Spleen (tissue), 11 donors: ENCODE data around the gene IL13. TPM values are rescaled to one million over a fixed set of nuclear protein-coding genes. Genes with fewer than 3 reads are reported as not detected.

Experiments used
- DNase-seq: peaks from one replicate; pipeline ENCODE4 v3.0.0-alpha.2; 2020
- H3K27ac ChIP-seq, 8 donors: fragments of 200-600 bp; sonication (generic) in 7 of 8; 1 replicate in 4 of 8; 2 replicates in 4 of 8; pipeline versions ENCODE4 v1.5.0 to v1.8.0; 2016 to 2021; ENCODE audit warnings: inconsistent platforms in 4 of 8, mild to moderate bottlenecking in 4 of 8, moderate library complexity in 1 of 8
- H3K27me3 ChIP-seq, 7 donors: fragments of 200-600 bp; sonication (generic) in 6 of 7; replicated peaks in 1 of 7; 1 replicate in 4 of 7; 2 replicates in 3 of 7; pipeline versions ENCODE4 v1.5.0 to v1.8.0; 2016 to 2021; ENCODE audit warnings: inconsistent platforms in 3 of 7, mild to moderate bottlenecking in 1 of 7
- H3K36me3 ChIP-seq, 6 donors: fragments of 200-600 bp; sonication (generic) in 5 of 6; 1 replicate in 4 of 6; 2 replicates in 2 of 6; pipeline versions ENCODE4 v1.5.0 to v1.8.0; 2016 to 2021; ENCODE audit warnings: inconsistent platforms in 2 of 6
- H3K4me1 ChIP-seq, 6 donors: fragments of 200-600 bp; sonication (generic) in 5 of 6; 1 replicate in 3 of 6; 2 replicates in 3 of 6; pipeline versions ENCODE4 v1.5.0 to v1.8.0; 2016 to 2021; ENCODE audit warnings: inconsistent platforms in 3 of 6
- H3K4me3 ChIP-seq, 8 donors: fragments of 200-600 bp; sonication (generic) in 7 of 8; 1 replicate in 4 of 8; 2 replicates in 4 of 8; pipeline versions ENCODE4 v1.5.0 to v1.8.0; 2016 to 2021; ENCODE audit warnings: inconsistent platforms in 4 of 8, mild to moderate bottlenecking in 4 of 8, moderate library complexity in 2 of 8
- H3K9me3 ChIP-seq, 8 donors: fragments of 200-600 bp; sonication (generic) in 7 of 8; 1 replicate in 4 of 8; 2 replicates in 4 of 8; pipeline versions ENCODE4 v1.5.0 to v1.8.0; 2016 to 2021; ENCODE audit warnings: inconsistent platforms in 4 of 8
- POLR2A ChIP-seq, 3 donors: fragments of 450-650 bp; IDR thresholded peaks; one replicate each; pipeline ENCODE4 v1.5.1; 2017; ENCODE audit warnings: antibody characterized with exemption in 3 of 3, mild to moderate bottlenecking in 1 of 3
- POLR2AphosphoS5 ChIP-seq, 3 donors: sonication (generic); formaldehyde crosslinking; IDR thresholded peaks; one replicate each; pipeline ENCODE4 v1.5.1; 2017; ENCODE audit warnings: antibody characterized with exemption in 3 of 3
- WGBS, 5 donors: extraction: QIAGEN DNeasy Blood & Tissue Kit in 3 of 5; methylation state at CpG; one replicate each; pipeline versions ENCODE4 v1.1.5 to v1.1.7; 2013 to 2018; 5-methylcytosine and 5-hydroxymethylcytosine counted together
- intact Hi-C: fragments of 100-400 bp; cut with DNase I; formaldehyde crosslinking; loops from one replicate; pipeline ENCODE4 v1.15.0; 2023; ENCODE audit warnings: low total_unique reads
- polyA plus RNA-seq, 3 donors: library from polyadenylated mRNA; stranded (reverse); fragments of 200-250 nt; gene quantifications; one replicate each; pipeline ENCODE4 v1.2.1, GENCODE V29; 2013
- total RNA-seq, 7 donors: library from RNA; depleted of rRNA in 3 of 7; stranded (reverse); fragments of >200 nt in 3 of 7; fragmentation: NEBNext Ultra II Directional in 4 of 7; extraction: Animal tissue kit (Norgen Biotek cat#: 25700) in 4 of 7; gene quantifications; one replicate each; pipeline versions ENCODE4 v1.1.0 to v1.2.1, GENCODE V29; 2016 to 2021
- TF ChIP-seq, protein P1 (sequence below), 11 experiments: fragments of 200-600 bp in 7 of 11; fragments of 450-650 bp in 4 of 11; sonication (generic) in 4 of 11; IDR thresholded peaks in 8 of 11; conservative IDR thresholded peaks in 3 of 11; 1 replicate in 7 of 11; 2 replicates in 4 of 11; pipeline versions ENCODE4 v1.4.0 to v1.8.0; 2016 to 2021; ENCODE audit warnings: antibody characterized with exemption in 11 of 11, inconsistent platforms in 4 of 11, mild to moderate bottlenecking in 1 of 11
- donor health status: healthy with polysubstance abuse.
- donor health status: DM: no; HTN: no; CAD: no; lungs with moderate emphysema.
- donor health status: DM: no; HTN: no; CAD: no.
- donor health status: Bipolar disorder and iron deficiency.
- donor health status: healthy.
- donor health status: DM: no; HTN: no; CAD: no.
- donor health status: DM: yes; HTN: yes; CAD: no.

IL13 gene
- total and polyA plus RNA-seq, 10 donors: 0.06 to 0.07 TPM; not detected in 8

DNA sequence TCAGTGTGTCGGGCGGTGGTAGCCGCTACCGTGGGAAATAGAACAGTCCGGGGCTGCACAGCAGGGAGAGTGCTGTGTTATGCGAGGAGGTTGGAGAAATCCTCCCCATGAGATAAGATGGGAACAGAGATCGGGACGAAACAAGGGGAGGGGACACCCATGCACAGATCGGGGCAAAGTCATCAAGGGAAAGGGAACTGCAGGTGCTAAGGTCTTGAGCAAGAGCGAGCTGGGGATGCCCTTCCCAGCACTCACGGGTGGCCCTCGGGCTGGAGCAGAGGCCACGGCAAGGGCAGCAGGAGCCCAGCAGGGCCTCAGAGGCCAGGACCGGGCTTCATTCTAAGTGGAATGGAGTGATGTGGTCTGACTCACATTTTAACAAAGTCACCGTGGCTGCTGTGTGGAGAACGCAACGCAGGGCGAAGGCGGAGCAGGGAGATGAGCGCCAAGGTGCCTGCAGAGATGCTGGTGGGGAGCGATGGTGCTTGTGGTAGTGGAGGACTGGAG is 7.7 kb downstream of the IL13 start:
- TF ChIP-seq POLR2AphosphoS5 (IDR thresholded peaks at IDR 0.05) (no peak), POLR2A (IDR thresholded peaks at IDR 0.05) (no peak)
- TF ChIP-seq, protein P1, sequence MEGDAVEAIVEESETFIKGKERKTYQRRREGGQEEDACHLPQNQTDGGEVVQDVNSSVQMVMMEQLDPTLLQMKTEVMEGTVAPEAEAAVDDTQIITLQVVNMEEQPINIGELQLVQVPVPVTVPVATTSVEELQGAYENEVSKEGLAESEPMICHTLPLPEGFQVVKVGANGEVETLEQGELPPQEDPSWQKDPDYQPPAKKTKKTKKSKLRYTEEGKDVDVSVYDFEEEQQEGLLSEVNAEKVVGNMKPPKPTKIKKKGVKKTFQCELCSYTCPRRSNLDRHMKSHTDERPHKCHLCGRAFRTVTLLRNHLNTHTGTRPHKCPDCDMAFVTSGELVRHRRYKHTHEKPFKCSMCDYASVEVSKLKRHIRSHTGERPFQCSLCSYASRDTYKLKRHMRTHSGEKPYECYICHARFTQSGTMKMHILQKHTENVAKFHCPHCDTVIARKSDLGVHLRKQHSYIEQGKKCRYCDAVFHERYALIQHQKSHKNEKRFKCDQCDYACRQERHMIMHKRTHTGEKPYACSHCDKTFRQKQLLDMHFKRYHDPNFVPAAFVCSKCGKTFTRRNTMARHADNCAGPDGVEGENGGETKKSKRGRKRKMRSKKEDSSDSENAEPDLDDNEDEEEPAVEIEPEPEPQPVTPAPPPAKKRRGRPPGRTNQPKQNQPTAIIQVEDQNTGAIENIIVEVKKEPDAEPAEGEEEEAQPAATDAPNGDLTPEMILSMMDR (IDR thresholded peaks at IDR 0.05 in 8 of 11, conservative IDR thresholded peaks at IDR 0.05 in 3 of 11): no peak
- no peak overlapping the region for H3K4me3 ChIP-seq
- no peak overlapping the region for H3K27ac ChIP-seq
- H3K27me3 ChIP-seq: no peaks in the 10 kb centered on the region
- H3K4me1 ChIP-seq: peaks cover 0 to 18% (median 6%) of the 10 kb centered on the region in 6 donors
- H3K36me3 ChIP-seq: no peaks in the 10 kb centered on the region
- intact Hi-C loops: no loop called here
- DNase-seq: peak; percentile 65
- WGBS, 5 donors: 88 to 95% (median 92%) methylated on average over 21 of the region's 21 CpGs
- H3K9me3 ChIP-seq: no peaks in the 10 kb centered on the region

DNA sequence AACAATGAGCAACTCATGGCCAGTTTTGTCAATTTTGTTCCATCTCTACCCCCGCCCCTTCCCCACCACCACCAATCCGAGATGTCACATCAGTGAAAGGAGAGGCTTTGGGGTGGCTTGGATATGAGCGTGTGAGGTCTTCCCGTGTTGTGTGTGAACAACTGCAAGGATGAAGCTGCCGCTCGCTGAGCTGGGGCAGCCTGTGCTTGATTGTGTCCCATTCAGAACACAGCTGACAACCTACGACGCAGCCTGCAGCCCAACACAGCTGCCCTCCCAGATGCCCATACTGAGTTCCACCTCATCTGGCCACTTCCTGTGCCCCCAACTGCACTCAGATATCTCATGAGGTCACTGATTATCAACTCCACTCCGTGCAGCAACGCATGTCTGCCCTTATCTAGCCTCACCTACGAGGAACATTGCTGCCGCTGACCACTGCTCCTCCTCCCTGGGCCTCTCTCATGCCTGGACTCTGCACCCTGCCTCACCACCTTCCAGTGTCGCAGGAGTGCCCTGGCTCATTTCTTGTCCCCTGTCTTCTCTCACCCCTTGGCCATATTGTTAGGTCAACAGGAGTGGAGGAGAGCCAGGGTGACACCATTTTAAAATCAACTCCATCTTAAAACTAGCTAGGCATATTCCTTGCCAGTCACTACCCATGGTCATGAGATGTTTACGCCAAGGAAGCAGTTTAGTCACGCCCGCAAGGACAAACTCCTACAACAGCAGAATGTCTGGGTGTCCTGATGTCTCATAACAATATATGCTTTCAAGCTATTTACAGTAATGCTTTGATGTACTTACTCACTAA is 8.5 kb downstream of the IL13 start:
- DNase-seq: peak; percentile 47
- TF ChIP-seq, protein P1 (IDR thresholded peaks at IDR 0.05 in 8 of 11, conservative IDR thresholded peaks at IDR 0.05 in 3 of 11): no peak
- TF ChIP-seq POLR2AphosphoS5 (IDR thresholded peaks at IDR 0.05) (no peak), POLR2A (IDR thresholded peaks at IDR 0.05) (no peak)
- Histone ChIP-seq H3K4me3 (no peak overlapping the region), H3K27ac (no peak overlapping the region), H3K9me3 (no peaks in the 10 kb centered on the region), H3K36me3 (no peaks in the 10 kb centered on the region), H3K27me3 (no peaks in the 10 kb centered on the region), H3K4me1 (peaks cover 0 to 18% (median 6%) of the 10 kb centered on the region in 6 donors)
- WGBS, 5 donors: 88 to 95% (median 92%) methylated on average over 16 of the region's 16 CpGs
- intact Hi-C loops: no loop called here

DNA sequence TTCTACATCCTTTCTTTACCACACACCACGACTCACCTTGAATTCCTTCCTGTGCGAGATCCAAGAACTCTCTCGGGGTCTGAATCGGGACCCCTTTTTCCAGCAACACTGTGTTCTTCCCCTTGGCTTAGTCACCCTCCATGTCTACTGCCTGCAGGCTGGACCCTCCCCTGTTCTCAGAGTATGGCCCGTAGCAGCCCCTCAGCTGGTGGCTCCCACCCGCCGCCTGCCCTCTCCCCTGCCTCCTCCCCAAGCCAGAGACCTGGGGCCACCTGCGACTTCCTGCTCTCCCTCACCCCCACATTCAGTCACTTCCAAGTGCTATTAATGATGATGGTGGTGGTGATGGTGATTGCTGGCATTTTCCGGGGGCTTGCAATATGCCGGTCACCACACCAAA is 9.3 kb downstream of the IL13 start:
- WGBS, 5 donors: 81 to 88% (median 87%) methylated on average over 10 of the region's 10 CpGs
- H3K9me3 ChIP-seq: no peaks in the 10 kb centered on the region
- intact Hi-C loops: no loop called here

More for the DNA sequence above, 9.3 kb downstream of the IL13 start:
- peak; percentile 57 for DNase-seq
- no peaks in the 10 kb centered on the region for H3K36me3 ChIP-seq
- H3K4me1 ChIP-seq: peaks cover 0 to 18% (median 6%) of the 10 kb centered on the region in 6 donors
- no peaks in the 10 kb centered on the region for H3K27me3 ChIP-seq
- no peak overlapping the region for H3K27ac ChIP-seq
- TF ChIP-seq, protein P1 (IDR thresholded peaks at IDR 0.05 in 8 of 11, conservative IDR thresholded peaks at IDR 0.05 in 3 of 11): no peak
- TF ChIP-seq POLR2AphosphoS5 (IDR thresholded peaks at IDR 0.05) (no peak), POLR2A (IDR thresholded peaks at IDR 0.05) (no peak)
- no peak overlapping the region for H3K4me3 ChIP-seq
